Measurements from ENCODE around the gene KRTAP10-2. TPM values are rescaled to one million over a fixed set of nuclear protein-coding genes. Genes with fewer than 3 reads are reported as not detected.

Gene KRTAP10-2
- total RNA-seq, 4 donors from 2014 or later: not detected

DNA sequence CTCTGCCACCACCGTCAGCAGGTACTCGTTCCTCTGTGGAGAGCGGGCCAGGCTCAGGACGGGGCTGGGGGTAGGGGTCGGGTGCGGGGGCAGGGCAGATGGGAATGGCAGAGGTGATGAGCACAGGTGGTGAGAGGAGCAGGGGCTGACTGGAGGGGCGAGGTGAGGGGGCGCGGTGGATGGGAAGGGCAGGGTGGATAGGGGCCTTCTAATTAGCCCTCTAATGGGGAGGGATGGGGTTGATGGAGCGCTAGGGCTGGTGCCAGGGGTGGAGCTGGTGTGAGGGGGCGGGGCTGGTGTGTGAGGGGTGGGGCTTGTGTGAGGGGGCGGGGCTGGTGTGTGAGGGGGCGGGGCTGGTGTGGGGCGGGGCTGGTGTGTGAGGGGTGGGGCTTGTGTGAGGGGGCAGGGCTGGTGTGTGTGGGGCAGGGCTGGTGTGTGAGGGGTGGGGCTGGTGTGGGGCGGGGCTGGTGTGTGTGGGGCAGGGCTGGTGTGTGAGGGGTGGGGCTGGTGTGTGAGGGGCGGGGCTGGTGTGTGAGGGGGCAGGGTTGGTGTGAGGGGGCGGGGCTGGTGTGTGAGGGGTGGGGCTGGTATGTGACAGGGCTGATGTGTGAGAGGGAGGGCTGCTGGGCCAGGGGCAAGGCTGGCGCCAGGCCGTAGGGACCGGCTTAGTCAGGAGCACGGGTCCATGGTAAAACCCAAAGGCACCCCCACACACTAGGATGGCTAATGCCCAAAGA is 17.2 kb downstream of the KRTAP10-2 start:
- Histone ChIP-seq H3K27me3 (peaks cover 0 to 46% (median 0%) of the 10 kb centered on the region in 4 donors), H3K9me3 (no peaks in the 10 kb centered on the region), H3K4me3 (no peak overlapping the region), H3K27ac (replicated peaks in 1 of 4) (no peak overlapping the region), H3K4me1 (no peaks in the 10 kb centered on the region), H3K36me3 (no peaks in the 10 kb centered on the region)
- intact Hi-C loops (cut with DNase I): no loop called here
- WGBS: 83% methylated on average over 16 of the region's 21 CpGs
- no peak for TF ChIP-seq POLR2AphosphoS5 (IDR thresholded peaks at IDR 0.05)
- no peak for TF ChIP-seq CTCF (IDR thresholded peaks at IDR 0.05)
- no peak for TF ChIP-seq POLR2A (IDR thresholded peaks at IDR 0.05; ENCODE audit: low read depth)
- TF ChIP-seq EP300 (IDR thresholded peaks at IDR 0.05): no peak
- no peak for DNase-seq (ENCODE audit: extremely low spot score)

DNA sequence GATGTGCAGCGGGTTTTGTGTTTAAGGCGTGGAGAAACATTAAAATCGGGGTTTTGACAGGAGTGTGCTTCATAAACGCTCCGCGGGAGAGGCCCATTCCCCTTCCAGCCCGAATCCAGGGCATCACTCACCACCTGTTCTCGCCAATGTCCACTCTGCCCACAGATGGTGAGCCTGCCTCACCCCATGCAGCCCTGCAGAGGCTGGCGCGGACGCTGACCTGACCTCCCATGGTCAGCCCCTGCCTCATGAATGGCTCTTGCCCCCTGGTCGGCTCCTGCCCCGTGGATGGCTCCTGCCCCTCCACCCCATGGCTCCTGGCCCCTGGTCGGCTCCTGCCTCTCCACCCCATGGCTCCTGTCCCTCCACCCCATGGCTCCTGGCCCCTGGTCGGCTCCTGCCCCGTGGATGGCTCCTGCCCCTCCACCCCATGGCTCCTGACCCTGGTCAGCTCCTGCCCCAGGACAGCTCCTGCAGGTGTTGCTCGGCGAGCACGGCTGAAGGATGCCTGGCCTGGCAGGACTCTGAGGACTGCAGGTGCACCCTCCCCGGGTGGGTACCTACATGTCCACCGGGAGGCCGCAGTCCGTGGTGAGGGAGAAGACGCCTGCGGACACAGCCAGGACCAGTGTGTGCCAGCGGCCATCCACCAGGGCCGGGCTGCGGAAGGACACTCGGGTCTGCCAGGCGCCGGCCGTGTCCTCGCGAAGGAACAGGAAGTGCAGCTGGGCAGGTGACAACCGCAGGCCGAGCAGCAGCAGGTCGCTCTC is 18.0 kb downstream of the KRTAP10-2 start:
- Histone ChIP-seq H3K4me1 (no peaks in the 10 kb centered on the region), H3K27me3 (peaks cover 0 to 43% (median 0%) of the 10 kb centered on the region in 4 donors), H3K36me3 (no peaks in the 10 kb centered on the region), H3K4me3 (no peak overlapping the region), H3K9me3 (no peaks in the 10 kb centered on the region), H3K27ac (replicated peaks in 1 of 4) (no peak overlapping the region)
- WGBS: 95% methylated on average over 27 of the region's 37 CpGs
- intact Hi-C loops (cut with DNase I): no loop called here
- DNase-seq (ENCODE audit: extremely low spot score): no peak
- no peak for TF ChIP-seq CTCF (IDR thresholded peaks at IDR 0.05)
- TF ChIP-seq EP300 (IDR thresholded peaks at IDR 0.05): no peak
- TF ChIP-seq POLR2A (IDR thresholded peaks at IDR 0.05; ENCODE audit: low read depth): no peak
- TF ChIP-seq POLR2AphosphoS5 (IDR thresholded peaks at IDR 0.05): no peak

- Histone ChIP-seq H3K27ac (replicated peaks in 1 of 4) (no peak overlapping the region), H3K36me3 (no peaks in the 10 kb centered on the region), H3K4me1 (no peaks in the 10 kb centered on the region), H3K4me3 (no peak overlapping the region), H3K9me3 (no peaks in the 10 kb centered on the region), H3K27me3 (peaks cover 0 to 49% (median 0%) of the 10 kb centered on the region in 4 donors)
- no peak for DNase-seq (ENCODE audit: extremely low spot score)
- intact Hi-C loops (cut with DNase I): no loop called here
- TF ChIP-seq POLR2AphosphoS5 (IDR thresholded peaks at IDR 0.05) (no peak), EP300 (IDR thresholded peaks at IDR 0.05) (no peak), CTCF (IDR thresholded peaks at IDR 0.05) (no peak), POLR2A (IDR thresholded peaks at IDR 0.05; ENCODE audit: low read depth) (no peak)
- WGBS: 92% methylated on average over 16 of the region's 16 CpGs
These were observed 18.6 kb downstream of the KRTAP10-2 start for GRCh38 chr21:44532712-44533111.

- no peaks in the 10 kb centered on the region for H3K4me1 ChIP-seq
- no peak for DNase-seq (ENCODE audit: extremely low spot score)
- intact Hi-C loops (cut with DNase I): no loop called here
- peaks cover 0 to 51% (median 0%) of the 10 kb centered on the region in 4 donors for H3K27me3 ChIP-seq
- no peaks in the 10 kb centered on the region for H3K36me3 ChIP-seq
- no peaks in the 10 kb centered on the region for H3K9me3 ChIP-seq
- no peak overlapping the region for H3K4me3 ChIP-seq
- no peak overlapping the region for H3K27ac ChIP-seq (replicated peaks in 1 of 4)
- 80% methylated on average over 30 of the region's 30 CpGs for WGBS
- no peak for TF ChIP-seq EP300 (IDR thresholded peaks at IDR 0.05)
- TF ChIP-seq POLR2AphosphoS5 (IDR thresholded peaks at IDR 0.05): no peak
These were observed 19.4 kb downstream of the KRTAP10-2 start for GRCh38 chr21:44531606-44532564.

All from esophagus muscularis mucosa (tissue), 4 donors.